Omental fat pad (tissue), 4 donors: ENCODE data around the gene ZSCAN20. TPM values are rescaled to one million over a fixed set of nuclear protein-coding genes. Genes with fewer than 3 reads are reported as not detected.

Source experiments
- ATAC-seq: fragments of 150-250 bp; one replicate; pipeline ENCODE4 v1.9.1; 2016; ENCODE audit warnings: mild to moderate bottlenecking, moderate library complexity; ENCODE audit not compliant: low FRiP score
- DNase-seq: peaks from one replicate; pipeline ENCODE4 v3.0.0-alpha.2; 2019; ENCODE audit warnings: low spot score
- total RNA-seq, 4 donors: library from RNA; depleted of rRNA; stranded (reverse); fragments of >200 nt; gene quantifications; one replicate each; pipeline ENCODE4 v1.1.0, GENCODE V29; 2016
- TF ChIP-seq, protein P1 (sequence below), 3 donors: fragments of 450-650 bp; IDR thresholded peaks; one replicate each; pipeline ENCODE4 v1.5.1; 2016 to 2017; ENCODE audit warnings: antibody characterized with exemption in 3 of 3, mild to moderate bottlenecking in 3 of 3, moderate library complexity in 2 of 3

The ZSCAN20 gene
- total RNA-seq, 4 donors from 2014 or later: 2.2 to 7.4 (median 3.9) TPM

DNA sequence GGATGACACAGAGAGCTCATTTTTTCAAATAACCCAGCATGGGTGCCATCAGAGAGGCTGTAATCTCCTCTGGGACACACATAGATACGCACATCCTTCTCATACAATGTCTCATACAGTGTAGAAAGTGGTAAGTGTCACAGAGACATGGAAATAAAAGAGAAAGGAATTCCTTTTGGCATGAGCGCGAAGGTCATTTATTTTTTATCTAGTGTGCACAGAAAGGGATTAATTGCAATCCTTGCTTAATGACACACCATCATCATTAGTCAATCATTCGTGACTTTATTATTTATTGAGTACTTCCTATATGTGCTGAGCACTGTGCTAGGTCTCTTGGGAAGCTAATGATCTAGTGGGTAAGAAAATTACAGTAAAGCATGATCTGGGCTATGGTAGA, 5.0 kb downstream of the ZSCAN20 start:
- TF ChIP-seq, protein P1, sequence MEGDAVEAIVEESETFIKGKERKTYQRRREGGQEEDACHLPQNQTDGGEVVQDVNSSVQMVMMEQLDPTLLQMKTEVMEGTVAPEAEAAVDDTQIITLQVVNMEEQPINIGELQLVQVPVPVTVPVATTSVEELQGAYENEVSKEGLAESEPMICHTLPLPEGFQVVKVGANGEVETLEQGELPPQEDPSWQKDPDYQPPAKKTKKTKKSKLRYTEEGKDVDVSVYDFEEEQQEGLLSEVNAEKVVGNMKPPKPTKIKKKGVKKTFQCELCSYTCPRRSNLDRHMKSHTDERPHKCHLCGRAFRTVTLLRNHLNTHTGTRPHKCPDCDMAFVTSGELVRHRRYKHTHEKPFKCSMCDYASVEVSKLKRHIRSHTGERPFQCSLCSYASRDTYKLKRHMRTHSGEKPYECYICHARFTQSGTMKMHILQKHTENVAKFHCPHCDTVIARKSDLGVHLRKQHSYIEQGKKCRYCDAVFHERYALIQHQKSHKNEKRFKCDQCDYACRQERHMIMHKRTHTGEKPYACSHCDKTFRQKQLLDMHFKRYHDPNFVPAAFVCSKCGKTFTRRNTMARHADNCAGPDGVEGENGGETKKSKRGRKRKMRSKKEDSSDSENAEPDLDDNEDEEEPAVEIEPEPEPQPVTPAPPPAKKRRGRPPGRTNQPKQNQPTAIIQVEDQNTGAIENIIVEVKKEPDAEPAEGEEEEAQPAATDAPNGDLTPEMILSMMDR (IDR thresholded peaks at IDR 0.05): no peak
- no peak for DNase-seq
- no peak for ATAC-seq

DNA sequence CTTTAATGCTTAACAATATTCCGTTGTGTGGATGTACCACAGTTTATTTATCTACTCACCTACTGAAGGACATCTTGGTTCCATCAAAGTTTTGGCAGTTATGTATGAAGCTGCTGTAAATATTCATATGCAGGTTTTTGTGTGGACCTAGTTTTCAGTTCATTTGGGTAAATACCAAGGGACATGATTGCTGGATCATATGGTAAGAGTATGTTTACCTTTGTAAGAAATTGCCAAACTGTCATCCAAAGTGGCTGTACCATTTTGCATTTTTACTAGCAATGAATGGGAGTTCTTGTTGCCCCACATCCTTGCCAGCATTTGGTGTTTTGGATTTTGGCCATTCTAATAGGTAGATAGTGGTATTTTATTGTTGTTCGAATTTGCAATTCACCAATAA, 10.0 kb downstream of the ZSCAN20 start:
- no peak for ATAC-seq
- TF ChIP-seq, protein P1 (IDR thresholded peaks at IDR 0.05): no peak

DNA sequence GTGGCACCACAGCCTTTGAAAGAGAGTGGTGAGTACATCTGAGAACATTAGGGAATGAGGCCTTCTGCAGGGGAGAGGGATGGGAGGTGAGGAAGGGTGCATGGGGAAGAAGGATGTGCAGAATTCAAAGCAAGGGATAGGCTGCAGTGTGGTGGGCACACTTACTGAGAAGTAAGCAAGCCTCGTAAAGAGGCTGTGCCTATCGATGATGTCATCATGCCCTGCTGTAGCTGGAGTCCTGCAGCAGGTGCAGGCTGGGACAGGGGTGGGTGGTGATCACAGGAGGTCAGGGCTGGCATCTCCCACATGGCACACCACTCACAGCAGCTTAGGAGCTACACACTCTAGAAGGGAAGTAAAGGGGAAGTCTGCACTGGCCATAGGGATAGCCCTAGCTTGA, 16.2 kb downstream of the ZSCAN20 start:
- TF ChIP-seq, protein P1 (IDR thresholded peaks at IDR 0.05): no peak
- DNase-seq (no peak), ATAC-seq (no peak)

More for the DNA sequence above, 10.0 kb downstream of the ZSCAN20 start:
- no peak for DNase-seq

DNA sequence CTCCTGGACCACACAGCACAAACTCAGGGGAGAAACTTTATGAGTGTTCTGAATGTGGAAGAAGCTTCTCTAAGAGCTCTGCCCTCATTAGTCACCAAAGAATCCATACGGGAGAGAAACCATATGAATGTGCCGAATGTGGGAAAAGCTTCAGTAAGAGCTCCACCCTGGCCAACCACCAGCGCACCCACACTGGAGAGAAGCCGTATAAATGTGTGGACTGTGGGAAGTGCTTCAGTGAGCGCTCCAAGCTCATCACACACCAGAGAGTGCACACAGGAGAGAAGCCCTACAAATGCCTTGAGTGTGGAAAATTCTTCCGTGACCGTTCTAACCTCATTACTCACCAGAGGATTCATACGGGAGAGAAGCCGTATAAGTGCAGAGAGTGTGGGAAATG, 22.5 kb downstream of the ZSCAN20 start:
- TF ChIP-seq, protein P1 (IDR thresholded peaks at IDR 0.05): no peak
- ATAC-seq (no peak), DNase-seq (no peak)

DNA sequence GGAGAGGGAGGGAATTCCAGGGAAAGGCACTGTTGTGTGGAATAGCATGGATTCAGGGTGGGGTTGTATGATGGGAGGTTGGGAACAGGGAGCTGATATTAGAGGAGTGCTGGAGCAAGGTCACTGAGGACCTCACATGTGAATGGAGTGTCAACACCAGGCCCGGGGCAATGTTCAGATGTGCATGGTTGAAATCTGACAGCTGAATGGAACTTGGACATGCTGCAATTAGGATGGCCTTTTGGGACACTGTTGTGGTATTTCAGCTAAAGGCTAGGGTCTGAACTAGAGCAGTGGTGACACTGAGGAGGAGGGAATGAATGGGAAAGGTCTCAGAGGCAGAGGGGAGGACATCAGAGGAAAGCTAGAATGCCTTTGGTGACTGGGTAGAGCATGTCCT, 25.0 kb downstream of the ZSCAN20 start:
- no peak for DNase-seq
- no peak for ATAC-seq
- TF ChIP-seq, protein P1 (IDR thresholded peaks at IDR 0.05): no peak

DNA sequence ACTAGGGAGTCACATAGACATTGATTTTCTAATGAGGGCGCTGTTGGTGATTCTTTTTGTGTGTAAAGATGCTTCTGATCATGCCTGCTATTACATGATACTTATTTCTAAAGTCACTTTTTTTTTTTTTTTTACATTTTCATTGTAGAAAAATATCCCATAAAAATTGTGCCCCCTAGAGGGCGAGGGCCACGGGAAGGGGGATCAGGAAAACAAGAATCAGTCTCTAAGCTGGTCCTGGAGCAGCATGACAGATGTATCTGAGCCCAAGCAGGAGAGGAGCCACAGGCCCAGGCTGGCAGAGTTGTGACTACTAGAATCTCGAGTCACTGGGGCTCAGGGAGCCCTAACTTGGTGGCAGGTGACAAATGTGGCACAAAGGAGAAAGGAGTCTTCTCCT, 28.1 kb downstream of the ZSCAN20 start:
- DNase-seq: no peak
- ATAC-seq: no peak
- TF ChIP-seq, protein P1 (IDR thresholded peaks at IDR 0.05): no peak

DNA sequence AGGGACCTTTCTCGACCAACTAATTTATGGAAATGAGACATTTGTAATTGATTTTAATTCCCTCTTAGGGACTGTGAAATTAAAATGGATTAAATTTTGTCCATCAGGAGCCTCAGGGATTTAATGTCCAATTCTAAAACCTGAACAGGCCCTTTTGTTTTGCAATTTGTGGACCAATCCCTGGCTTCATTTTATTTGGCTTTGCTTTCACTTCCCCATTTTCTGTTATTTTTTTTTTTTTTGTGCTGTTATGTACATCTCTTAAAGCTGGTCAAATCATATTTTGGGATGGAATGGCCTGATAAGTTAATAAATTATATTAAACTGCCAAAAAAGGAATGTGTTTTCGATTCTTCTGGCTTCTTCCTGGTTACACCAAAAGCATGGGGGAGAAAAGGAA, 28.9 kb downstream of the ZSCAN20 start:
- TF ChIP-seq, protein P1 (IDR thresholded peaks at IDR 0.05): no peak
- ATAC-seq (no peak), DNase-seq (no peak)
